HEK293 (cell line): ENCODE measurements around the gene HERC2.
"Not testable (repeated sequence)": the region's sequence is repeated elsewhere in the genome, so short reads cannot be mapped to it uniquely, and the experiment has no call there.

Experiments used
- CTCF ChIA-PET: fragments of 350-600 bp; formaldehyde crosslinking; extraction: SDS; loops from one replicate; lab custom pipeline; 2021; ENCODE audit warnings: antibody characterized with exemption; lab: Yijun Ruan, JAX
- POLR2A ChIA-PET: fragments of 300-600 bp; formaldehyde crosslinking; extraction: SDS; loops from one replicate; lab custom pipeline; 2020; ENCODE audit warnings: antibody characterized with exemption, inconsistent platforms; lab: Yijun Ruan, JAX
- H3K27ac ChIP-seq: fragments of 200-500 bp; sonication (Bioruptor generic); 2 replicates; pipeline ENCODE4 v1.5.1; 2014; ENCODE audit warnings: low read depth, low read length, control low read depth, inconsistent platforms; ENCODE audit errors: extremely low read depth
- H3K36me3 ChIP-seq, 2 experiments: fragments of 200-500 bp in 1 of 2; sonication (Bioruptor generic) in 1 of 2; 1 replicate in 1 of 2; 2 replicates in 1 of 2; pipeline ENCODE4 v1.5.1; 2014 to 2017; ENCODE audit warnings: inconsistent platforms in 2 of 2, low read length in 2 of 2; ENCODE audit not compliant: control insufficient read depth in 2 of 2, insufficient read depth in 1 of 2
- H3K4me1 ChIP-seq: fragments of 200-500 bp; sonication (Bioruptor generic); 2 replicates; pipeline ENCODE4 v1.5.1; 2014; ENCODE audit warnings: mild to moderate bottlenecking, low read length, inconsistent platforms; ENCODE audit not compliant: control insufficient read depth, insufficient read depth
- H3K4me3 ChIP-seq: 2 replicates; pipeline ENCODE4 v1.5.1; 2011; ENCODE audit warnings: low read depth, mild to moderate bottlenecking, control low read depth, low read length, moderate library complexity
- H3K9me3 ChIP-seq: fragments of 200-500 bp; sonication (Bioruptor generic); 2 replicates; pipeline ENCODE4 v1.5.1; 2014; ENCODE audit warnings: low read depth, low read length, inconsistent platforms; ENCODE audit not compliant: control insufficient read depth, insufficient read depth
- OVOL3 ChIP-seq: fragments of 450-650 bp; formaldehyde crosslinking; IDR thresholded peaks from 2 replicates; pipeline ENCODE4 v1.5.1; 2016; ENCODE audit warnings: missing biosample characterization, missing genetic modification characterization
- ZFP3 ChIP-seq: fragments of 450-650 bp; formaldehyde crosslinking; IDR thresholded peaks from 2 replicates; pipeline ENCODE4 v1.5.1; 2016; ENCODE audit warnings: low read depth, missing biosample characterization, missing genetic modification characterization
- ZNF169 ChIP-seq: fragments of 450-650 bp; formaldehyde crosslinking; IDR thresholded peaks from 2 replicates; pipeline ENCODE4 v1.5.1; 2016; ENCODE audit warnings: missing biosample characterization, missing genetic modification characterization
- ZNF221 ChIP-seq: fragments of 450-650 bp; formaldehyde crosslinking; IDR thresholded peaks from 2 replicates; pipeline ENCODE4 v1.5.1; 2017; ENCODE audit warnings: missing biosample characterization, missing genetic modification characterization, borderline replicate concordance
- ZNF416 ChIP-seq: fragments of 450-650 bp; formaldehyde crosslinking; IDR thresholded peaks from 2 replicates; pipeline ENCODE4 v1.5.1; 2016; ENCODE audit warnings: missing biosample characterization, missing genetic modification characterization
- ZNF555 ChIP-seq: fragments of 450-650 bp; formaldehyde crosslinking; conservative IDR thresholded peaks from 2 replicates; pipeline ENCODE4 v1.5.1; 2017; ENCODE audit warnings: missing biosample characterization, mild to moderate bottlenecking, missing genetic modification characterization, inconsistent platforms
- ZNF660 ChIP-seq: fragments of 450-650 bp; IDR thresholded peaks from 2 replicates; pipeline ENCODE4 v1.5.1; 2018; ENCODE audit warnings: missing biosample characterization, mild to moderate bottlenecking, missing genetic modification characterization
- ZNF785 ChIP-seq: fragments of 450-650 bp; formaldehyde crosslinking; IDR thresholded peaks from 2 replicates; pipeline ENCODE4 v1.5.1; 2016; ENCODE audit warnings: missing biosample characterization, missing genetic modification characterization
- ZSCAN30 ChIP-seq: fragments of 450-650 bp; IDR thresholded peaks from 2 replicates; pipeline ENCODE4 v1.5.1; 2018; ENCODE audit warnings: missing biosample characterization, mild to moderate bottlenecking, missing genetic modification characterization, moderate library complexity
- TF ChIP-seq, protein P1 (sequence below): fragments of 450-650 bp; formaldehyde crosslinking; IDR thresholded peaks from 2 replicates; pipeline ENCODE4 v1.5.1; 2016; ENCODE audit warnings: missing biosample characterization, missing genetic modification characterization, borderline replicate concordance
- TF ChIP-seq, protein P2 (sequence below): fragments of 450-650 bp; formaldehyde crosslinking; IDR thresholded peaks from 2 replicates; pipeline ENCODE4 v1.5.1; 2016; ENCODE audit warnings: missing biosample characterization, missing genetic modification characterization, borderline replicate concordance
- TF ChIP-seq, protein P3 (sequence below): fragments of 450-650 bp; formaldehyde crosslinking; IDR thresholded peaks from 2 replicates; pipeline ENCODE4 v1.5.1; 2016; ENCODE audit warnings: missing biosample characterization, missing genetic modification characterization
- TF ChIP-seq, protein P4 (sequence below): fragments of 450-650 bp; formaldehyde crosslinking; IDR thresholded peaks from 2 replicates; pipeline ENCODE4 v1.5.1; 2016; ENCODE audit warnings: missing biosample characterization, missing genetic modification characterization

Gene HERC2

DNA sequence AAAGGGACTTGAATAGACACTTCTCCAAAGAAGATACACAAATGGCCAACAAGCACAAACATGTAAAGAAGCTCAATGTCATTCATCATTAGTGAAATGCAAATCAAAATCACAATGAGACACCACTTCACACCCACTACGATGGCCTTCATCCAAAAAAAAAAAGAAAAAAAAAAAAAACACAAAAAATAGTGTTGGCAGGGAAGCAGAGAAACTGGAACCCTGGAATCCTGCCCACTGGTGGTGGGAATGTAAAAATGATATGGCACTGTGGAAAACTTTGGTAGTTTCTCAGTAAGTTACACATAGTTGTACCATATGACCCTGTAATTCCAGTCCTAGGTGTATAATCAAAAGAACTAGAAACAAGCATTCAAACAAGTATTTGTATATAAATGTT is 94.7 kb downstream of the HERC2 start:
- peaks cover 3 to 32% of the 10 kb centered on the region in 2 experiments; a peak in 2 of 3 replicates for H3K36me3 ChIP-seq
- H3K9me3 ChIP-seq, POLR2A ChIA-PET, H3K27ac ChIP-seq, H3K4me3 ChIP-seq, H3K4me1 ChIP-seq: not testable (repeated sequence)
- CTCF ChIA-PET: interaction anchor here (0.7 kb wide), 1 partner anchor 50 kb away, joined by 3 read pairs; no protein-coding TSS in a partner anchor

DNA sequence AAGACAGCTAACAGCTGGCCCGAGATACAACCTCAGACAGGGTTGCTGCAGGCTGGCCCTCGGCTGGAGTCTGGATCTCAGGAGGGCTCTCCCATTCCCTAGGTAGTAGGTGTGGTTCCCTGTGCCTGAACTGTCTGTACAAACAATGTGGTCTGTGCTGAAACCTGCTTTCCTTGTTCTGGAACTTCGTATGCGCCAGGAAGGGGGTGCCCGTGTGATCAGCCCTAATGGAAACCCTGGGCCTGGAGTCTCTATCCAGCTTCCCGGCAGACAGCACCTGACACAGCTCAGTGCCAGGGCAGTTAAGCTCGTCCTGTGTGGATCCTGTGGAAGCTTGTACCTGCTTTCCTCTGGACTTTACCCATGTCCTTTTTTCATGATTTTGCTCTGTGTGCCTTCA is 99.4 kb downstream of the HERC2 start:
- POLR2A ChIA-PET, H3K27ac ChIP-seq, CTCF ChIA-PET, H3K9me3 ChIP-seq, H3K4me1 ChIP-seq, H3K4me3 ChIP-seq: not testable (repeated sequence)
- peaks cover 3 to 34% of the 10 kb centered on the region in 2 experiments; a peak in 2 of 3 replicates for H3K36me3 ChIP-seq

DNA sequence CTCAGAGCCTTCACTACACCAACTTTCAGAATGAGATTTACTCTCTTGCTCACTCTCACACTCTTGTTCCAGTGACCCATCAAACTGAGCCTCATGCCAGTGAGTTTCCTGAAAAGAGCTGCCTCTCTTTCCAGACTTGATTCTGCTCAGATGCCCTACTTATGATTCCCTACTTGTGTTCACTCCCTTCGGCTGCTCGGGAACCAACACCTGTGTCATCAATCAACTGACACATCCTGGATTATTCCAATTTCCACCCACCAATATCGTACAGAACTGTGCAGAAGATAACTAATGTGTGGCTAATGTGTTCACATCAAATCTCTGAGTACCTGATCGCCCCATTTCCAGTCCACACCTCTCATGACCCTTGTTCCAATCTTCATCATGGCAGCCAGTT is 100.3 kb downstream of the HERC2 start:
- H3K27ac ChIP-seq, POLR2A ChIA-PET, H3K4me1 ChIP-seq, CTCF ChIA-PET, H3K9me3 ChIP-seq, H3K4me3 ChIP-seq: not testable (repeated sequence)
- peaks cover 3 to 37% of the 10 kb centered on the region in 2 experiments; a peak in 2 of 3 replicates for H3K36me3 ChIP-seq

DNA sequence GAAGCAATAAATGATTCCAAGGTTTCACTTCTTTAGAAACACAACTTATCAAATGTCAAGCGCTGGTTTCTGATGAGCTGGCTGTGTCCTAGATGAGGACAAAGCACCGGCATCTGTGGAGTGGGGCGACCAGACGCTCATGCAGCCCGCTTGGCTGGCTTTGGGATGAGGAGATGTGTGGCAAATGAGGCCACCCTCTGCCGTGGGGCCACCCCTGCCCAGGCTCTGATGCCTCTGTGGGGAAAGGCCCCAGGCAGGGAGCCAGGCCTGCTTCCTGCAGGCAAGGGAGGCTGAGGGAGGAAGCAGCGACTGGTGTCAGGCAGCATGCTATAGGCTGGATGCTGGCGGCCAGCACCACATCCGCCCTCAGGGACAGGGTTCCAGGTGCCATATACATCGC is 102.9 kb downstream of the HERC2 start:
- CTCF ChIA-PET: no interaction called here
- POLR2A ChIA-PET: no interaction called here
- Histone ChIP-seq H3K9me3 (no peaks in the 10 kb centered on the region), H3K4me3 (no peak overlapping the region), H3K36me3 (peaks cover 0 to 35% of the 10 kb centered on the region in 2 experiments; a peak in 2 of 3 replicates), H3K27ac (no peak overlapping the region), H3K4me1 (no peaks in the 10 kb centered on the region)
- TF ChIP-seq ZNF169 (no peak), ZNF555 (no peak), OVOL3 (tag by site-specific recombination) (no peak), ZNF660 (no peak), ZFP3 (tag by site-specific recombination) (no peak), ZNF416 (tag by site-specific recombination) (no peak), ZNF221 (tag by site-specific recombination) (no peak), ZNF785 (tag by site-specific recombination) (no peak), ZSCAN30 (tag by site-specific recombination) (no peak)
- TF ChIP-seq, protein P1, sequence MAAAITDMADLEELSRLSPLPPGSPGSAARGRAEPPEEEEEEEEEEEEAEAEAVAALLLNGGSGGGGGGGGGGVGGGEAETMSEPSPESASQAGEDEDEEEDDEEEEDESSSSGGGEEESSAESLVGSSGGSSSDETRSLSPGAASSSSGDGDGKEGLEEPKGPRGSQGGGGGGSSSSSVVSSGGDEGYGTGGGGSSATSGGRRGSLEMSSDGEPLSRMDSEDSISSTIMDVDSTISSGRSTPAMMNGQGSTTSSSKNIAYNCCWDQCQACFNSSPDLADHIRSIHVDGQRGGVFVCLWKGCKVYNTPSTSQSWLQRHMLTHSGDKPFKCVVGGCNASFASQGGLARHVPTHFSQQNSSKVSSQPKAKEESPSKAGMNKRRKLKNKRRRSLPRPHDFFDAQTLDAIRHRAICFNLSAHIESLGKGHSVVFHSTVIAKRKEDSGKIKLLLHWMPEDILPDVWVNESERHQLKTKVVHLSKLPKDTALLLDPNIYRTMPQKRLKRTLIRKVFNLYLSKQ (tag by site-specific recombination): no peak
- TF ChIP-seq, protein P2, sequence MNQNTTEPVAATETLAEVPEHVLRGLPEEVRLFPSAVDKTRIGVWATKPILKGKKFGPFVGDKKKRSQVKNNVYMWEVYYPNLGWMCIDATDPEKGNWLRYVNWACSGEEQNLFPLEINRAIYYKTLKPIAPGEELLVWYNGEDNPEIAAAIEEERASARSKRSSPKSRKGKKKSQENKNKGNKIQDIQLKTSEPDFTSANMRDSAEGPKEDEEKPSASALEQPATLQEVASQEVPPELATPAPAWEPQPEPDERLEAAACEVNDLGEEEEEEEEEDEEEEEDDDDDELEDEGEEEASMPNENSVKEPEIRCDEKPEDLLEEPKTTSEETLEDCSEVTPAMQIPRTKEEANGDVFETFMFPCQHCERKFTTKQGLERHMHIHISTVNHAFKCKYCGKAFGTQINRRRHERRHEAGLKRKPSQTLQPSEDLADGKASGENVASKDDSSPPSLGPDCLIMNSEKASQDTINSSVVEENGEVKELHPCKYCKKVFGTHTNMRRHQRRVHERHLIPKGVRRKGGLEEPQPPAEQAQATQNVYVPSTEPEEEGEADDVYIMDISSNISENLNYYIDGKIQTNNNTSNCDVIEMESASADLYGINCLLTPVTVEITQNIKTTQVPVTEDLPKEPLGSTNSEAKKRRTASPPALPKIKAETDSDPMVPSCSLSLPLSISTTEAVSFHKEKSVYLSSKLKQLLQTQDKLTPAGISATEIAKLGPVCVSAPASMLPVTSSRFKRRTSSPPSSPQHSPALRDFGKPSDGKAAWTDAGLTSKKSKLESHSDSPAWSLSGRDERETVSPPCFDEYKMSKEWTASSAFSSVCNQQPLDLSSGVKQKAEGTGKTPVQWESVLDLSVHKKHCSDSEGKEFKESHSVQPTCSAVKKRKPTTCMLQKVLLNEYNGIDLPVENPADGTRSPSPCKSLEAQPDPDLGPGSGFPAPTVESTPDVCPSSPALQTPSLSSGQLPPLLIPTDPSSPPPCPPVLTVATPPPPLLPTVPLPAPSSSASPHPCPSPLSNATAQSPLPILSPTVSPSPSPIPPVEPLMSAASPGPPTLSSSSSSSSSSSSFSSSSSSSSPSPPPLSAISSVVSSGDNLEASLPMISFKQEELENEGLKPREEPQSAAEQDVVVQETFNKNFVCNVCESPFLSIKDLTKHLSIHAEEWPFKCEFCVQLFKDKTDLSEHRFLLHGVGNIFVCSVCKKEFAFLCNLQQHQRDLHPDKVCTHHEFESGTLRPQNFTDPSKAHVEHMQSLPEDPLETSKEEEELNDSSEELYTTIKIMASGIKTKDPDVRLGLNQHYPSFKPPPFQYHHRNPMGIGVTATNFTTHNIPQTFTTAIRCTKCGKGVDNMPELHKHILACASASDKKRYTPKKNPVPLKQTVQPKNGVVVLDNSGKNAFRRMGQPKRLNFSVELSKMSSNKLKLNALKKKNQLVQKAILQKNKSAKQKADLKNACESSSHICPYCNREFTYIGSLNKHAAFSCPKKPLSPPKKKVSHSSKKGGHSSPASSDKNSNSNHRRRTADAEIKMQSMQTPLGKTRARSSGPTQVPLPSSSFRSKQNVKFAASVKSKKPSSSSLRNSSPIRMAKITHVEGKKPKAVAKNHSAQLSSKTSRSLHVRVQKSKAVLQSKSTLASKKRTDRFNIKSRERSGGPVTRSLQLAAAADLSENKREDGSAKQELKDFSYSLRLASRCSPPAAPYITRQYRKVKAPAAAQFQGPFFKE (tag by site-specific recombination): no peak
- TF ChIP-seq, protein P3, sequence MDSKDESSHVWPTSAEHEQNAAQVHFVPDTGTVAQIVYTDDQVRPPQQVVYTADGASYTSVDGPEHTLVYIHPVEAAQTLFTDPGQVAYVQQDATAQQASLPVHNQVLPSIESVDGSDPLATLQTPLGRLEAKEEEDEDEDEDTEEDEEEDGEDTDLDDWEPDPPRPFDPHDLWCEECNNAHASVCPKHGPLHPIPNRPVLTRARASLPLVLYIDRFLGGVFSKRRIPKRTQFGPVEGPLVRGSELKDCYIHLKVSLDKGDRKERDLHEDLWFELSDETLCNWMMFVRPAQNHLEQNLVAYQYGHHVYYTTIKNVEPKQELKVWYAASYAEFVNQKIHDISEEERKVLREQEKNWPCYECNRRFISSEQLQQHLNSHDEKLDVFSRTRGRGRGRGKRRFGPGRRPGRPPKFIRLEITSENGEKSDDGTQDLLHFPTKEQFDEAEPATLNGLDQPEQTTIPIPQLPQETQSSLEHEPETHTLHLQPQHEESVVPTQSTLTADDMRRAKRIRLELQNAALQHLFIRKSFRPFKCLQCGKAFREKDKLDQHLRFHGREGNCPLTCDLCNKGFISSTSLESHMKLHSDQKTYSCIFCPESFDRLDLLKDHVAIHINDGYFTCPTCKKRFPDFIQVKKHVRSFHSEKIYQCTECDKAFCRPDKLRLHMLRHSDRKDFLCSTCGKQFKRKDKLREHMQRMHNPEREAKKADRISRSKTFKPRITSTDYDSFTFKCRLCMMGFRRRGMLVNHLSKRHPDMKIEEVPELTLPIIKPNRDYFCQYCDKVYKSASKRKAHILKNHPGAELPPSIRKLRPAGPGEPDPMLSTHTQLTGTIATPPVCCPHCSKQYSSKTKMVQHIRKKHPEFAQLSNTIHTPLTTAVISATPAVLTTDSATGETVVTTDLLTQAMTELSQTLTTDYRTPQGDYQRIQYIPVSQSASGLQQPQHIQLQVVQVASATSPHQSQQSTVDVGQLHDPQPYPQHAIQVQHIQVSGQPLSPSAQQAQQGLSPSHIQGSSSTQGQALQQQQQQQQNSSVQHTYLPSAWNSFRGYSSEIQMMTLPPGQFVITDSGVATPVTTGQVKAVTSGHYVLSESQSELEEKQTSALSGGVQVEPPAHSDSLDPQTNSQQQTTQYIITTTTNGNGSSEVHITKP (tag by site-specific recombination): no peak
- TF ChIP-seq, protein P4, sequence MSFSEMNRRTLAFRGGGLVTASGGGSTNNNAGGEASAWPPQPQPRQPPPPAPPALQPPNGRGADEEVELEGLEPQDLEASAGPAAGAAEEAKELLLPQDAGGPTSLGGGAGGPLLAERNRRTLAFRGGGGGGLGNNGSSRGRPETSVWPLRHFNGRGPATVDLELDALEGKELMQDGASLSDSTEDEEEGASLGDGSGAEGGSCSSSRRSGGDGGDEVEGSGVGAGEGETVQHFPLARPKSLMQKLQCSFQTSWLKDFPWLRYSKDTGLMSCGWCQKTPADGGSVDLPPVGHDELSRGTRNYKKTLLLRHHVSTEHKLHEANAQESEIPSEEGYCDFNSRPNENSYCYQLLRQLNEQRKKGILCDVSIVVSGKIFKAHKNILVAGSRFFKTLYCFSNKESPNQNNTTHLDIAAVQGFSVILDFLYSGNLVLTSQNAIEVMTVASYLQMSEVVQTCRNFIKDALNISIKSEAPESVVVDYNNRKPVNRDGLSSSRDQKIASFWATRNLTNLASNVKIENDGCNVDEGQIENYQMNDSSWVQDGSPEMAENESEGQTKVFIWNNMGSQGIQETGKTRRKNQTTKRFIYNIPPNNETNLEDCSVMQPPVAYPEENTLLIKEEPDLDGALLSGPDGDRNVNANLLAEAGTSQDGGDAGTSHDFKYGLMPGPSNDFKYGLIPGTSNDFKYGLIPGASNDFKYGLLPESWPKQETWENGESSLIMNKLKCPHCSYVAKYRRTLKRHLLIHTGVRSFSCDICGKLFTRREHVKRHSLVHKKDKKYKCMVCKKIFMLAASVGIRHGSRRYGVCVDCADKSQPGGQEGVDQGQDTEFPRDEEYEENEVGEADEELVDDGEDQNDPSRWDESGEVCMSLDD (tag by site-specific recombination): no peak
